Natural killer cell (primary cell): Measurements from ENCODE around the gene DLD. TPM values are rescaled to one million over a fixed set of nuclear protein-coding genes. Genes with fewer than 3 reads are reported as not detected.

Source experiments
- ATAC-seq, 3 donors: fragments of 150-1000 bp in 2 of 3; fragments of 200-7000 bp in 1 of 3; cut with Tn5 transposase; 1 replicate in 1 of 3; 2 replicates in 2 of 3; pipeline ENCODE4 v1.10.0; 2021; ENCODE audit warnings: mild to moderate bottlenecking in 2 of 3, moderate library complexity in 2 of 3
- DNase-seq, 2 donors: peaks; one replicate each; pipeline versions ENCODE4 v3.0.0 to v3.0.0-alpha.2; 2013 to 2021; ENCODE audit warnings: mixed read lengths in 1 of 2
- H3K27ac ChIP-seq: one replicate; pipeline ENCODE4 v1.5.1; 2013; ENCODE audit warnings: mild to moderate bottlenecking, low read length
- H3K27me3 ChIP-seq: one replicate; pipeline ENCODE4 v1.6.1; 2013; ENCODE audit warnings: low read length; ENCODE audit not compliant: control insufficient read depth, insufficient read depth
- H3K36me3 ChIP-seq: one replicate; pipeline ENCODE4 v1.6.1; 2013; ENCODE audit warnings: low read length; ENCODE audit not compliant: control insufficient read depth, insufficient read depth
- H3K4me1 ChIP-seq: one replicate; pipeline ENCODE4 v1.6.1; 2013; ENCODE audit warnings: low read length; ENCODE audit not compliant: control insufficient read depth, insufficient read depth
- H3K4me3 ChIP-seq: one replicate; pipeline ENCODE4 v1.5.1; 2013; ENCODE audit warnings: low read length
- H3K9me3 ChIP-seq: one replicate; pipeline ENCODE4 v1.6.1; 2013; ENCODE audit warnings: low read length; ENCODE audit not compliant: control insufficient read depth, insufficient read depth
- H3K27ac Mint-ChIP-seq, 2 donors: one replicate each; pipeline ENCODE4 v1.8.0; 2022; ENCODE audit warnings: mild to moderate bottlenecking in 2 of 2, mixed read lengths in 2 of 2, moderate library complexity in 1 of 2
- H3K27me3 Mint-ChIP-seq, 2 donors: one replicate each; pipeline ENCODE4 v1.8.0; 2022; ENCODE audit warnings: low read depth in 2 of 2, mixed read lengths in 2 of 2
- H3K36me3 Mint-ChIP-seq: one replicate; pipeline ENCODE4 v1.8.0; 2022; ENCODE audit warnings: mixed read lengths
- H3K4me1 Mint-ChIP-seq, 2 donors: one replicate each; pipeline ENCODE4 v1.8.0; 2022; ENCODE audit warnings: mixed read lengths in 2 of 2
- H3K4me3 Mint-ChIP-seq: one replicate; pipeline ENCODE4 v1.8.0; 2022; ENCODE audit warnings: mild to moderate bottlenecking, moderate library complexity, mixed read lengths
- H3K9me3 Mint-ChIP-seq, 2 donors: one replicate each; pipeline ENCODE4 v1.8.0; 2022; ENCODE audit warnings: mixed read lengths in 2 of 2
- WGBS: methylation state at CpG from one replicate; pipeline ENCODE4 v1.1.7; 2013; ENCODE audit warnings: missing lambda C conversion rate; ENCODE audit not compliant: insufficient coverage; 5-methylcytosine and 5-hydroxymethylcytosine counted together
- intact Hi-C: fragments of 100-400 bp; cut with micrococcal nuclease; formaldehyde crosslinking; loops from one replicate; pipeline ENCODE4 v1.14.2; 2022
- total RNA-seq, 4 donors: library from RNA; stranded (reverse); fragments of 120-200 nt in 1 of 4; gene quantifications; one replicate each; pipeline versions ENCODE4 v1.2.3 to v1.2.4, GENCODE V29; 2013 to 2022
- TF ChIP-seq, protein P1 (sequence below): fragments of 200-600 bp; IDR thresholded peaks from one replicate; pipeline ENCODE4 v1.8.0; 2022; ENCODE audit warnings: antibody characterized with exemption

The DLD gene
- total RNA-seq, 3 donors from 2014 or later (not counting 1 experiment from before 2014, with no cell fraction given), result 72.2 to 81.4 (median 80.9) TPM

DNA sequence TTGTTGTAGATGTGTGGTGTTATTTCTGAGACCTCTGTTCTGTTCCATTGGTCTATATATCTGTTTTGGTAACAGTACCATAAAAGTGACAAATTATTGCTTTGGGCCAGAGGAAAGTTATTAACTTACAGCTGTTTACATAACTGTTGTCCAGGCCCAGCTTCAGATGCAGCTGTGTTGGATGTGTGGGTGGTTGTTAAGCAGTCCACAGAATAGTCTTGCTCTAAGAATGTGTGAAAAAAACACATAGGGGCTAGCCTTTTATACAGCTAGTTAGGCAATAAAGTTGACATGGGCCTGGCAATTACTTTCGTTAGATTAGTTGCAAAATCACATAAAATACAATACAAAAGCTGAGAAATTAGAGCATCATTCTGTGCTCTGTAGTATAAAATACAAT lies 31.9 kb downstream of the DLD start:
- Histone ChIP-seq H3K4me1 (peaks cover 4% of the 10 kb centered on the region), H3K4me3 (no peak overlapping the region), H3K27me3 (no peaks in the 10 kb centered on the region), H3K9me3 (no peaks in the 10 kb centered on the region), H3K36me3 (peaks cover 43% of the 10 kb centered on the region), H3K27ac (no peak overlapping the region)
- Mint-ChIP-seq H3K4me3 (no peak overlapping the region), H3K4me1 (peaks cover 26 to 39% of the 10 kb centered on the region in 2 donors), H3K36me3 (peaks cover 22% of the 10 kb centered on the region), H3K9me3 (no peaks in the 10 kb centered on the region), H3K27me3 (no peaks in the 10 kb centered on the region), H3K27ac (no peak overlapping the region)
- ATAC-seq (no peak), DNase-seq (no peak)
- TF ChIP-seq, protein P1, sequence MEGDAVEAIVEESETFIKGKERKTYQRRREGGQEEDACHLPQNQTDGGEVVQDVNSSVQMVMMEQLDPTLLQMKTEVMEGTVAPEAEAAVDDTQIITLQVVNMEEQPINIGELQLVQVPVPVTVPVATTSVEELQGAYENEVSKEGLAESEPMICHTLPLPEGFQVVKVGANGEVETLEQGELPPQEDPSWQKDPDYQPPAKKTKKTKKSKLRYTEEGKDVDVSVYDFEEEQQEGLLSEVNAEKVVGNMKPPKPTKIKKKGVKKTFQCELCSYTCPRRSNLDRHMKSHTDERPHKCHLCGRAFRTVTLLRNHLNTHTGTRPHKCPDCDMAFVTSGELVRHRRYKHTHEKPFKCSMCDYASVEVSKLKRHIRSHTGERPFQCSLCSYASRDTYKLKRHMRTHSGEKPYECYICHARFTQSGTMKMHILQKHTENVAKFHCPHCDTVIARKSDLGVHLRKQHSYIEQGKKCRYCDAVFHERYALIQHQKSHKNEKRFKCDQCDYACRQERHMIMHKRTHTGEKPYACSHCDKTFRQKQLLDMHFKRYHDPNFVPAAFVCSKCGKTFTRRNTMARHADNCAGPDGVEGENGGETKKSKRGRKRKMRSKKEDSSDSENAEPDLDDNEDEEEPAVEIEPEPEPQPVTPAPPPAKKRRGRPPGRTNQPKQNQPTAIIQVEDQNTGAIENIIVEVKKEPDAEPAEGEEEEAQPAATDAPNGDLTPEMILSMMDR, result no peak
- intact Hi-C loops, result no loop called here
- 60% methylated on average over 1 of the region's 1 CpG for WGBS

DNA sequence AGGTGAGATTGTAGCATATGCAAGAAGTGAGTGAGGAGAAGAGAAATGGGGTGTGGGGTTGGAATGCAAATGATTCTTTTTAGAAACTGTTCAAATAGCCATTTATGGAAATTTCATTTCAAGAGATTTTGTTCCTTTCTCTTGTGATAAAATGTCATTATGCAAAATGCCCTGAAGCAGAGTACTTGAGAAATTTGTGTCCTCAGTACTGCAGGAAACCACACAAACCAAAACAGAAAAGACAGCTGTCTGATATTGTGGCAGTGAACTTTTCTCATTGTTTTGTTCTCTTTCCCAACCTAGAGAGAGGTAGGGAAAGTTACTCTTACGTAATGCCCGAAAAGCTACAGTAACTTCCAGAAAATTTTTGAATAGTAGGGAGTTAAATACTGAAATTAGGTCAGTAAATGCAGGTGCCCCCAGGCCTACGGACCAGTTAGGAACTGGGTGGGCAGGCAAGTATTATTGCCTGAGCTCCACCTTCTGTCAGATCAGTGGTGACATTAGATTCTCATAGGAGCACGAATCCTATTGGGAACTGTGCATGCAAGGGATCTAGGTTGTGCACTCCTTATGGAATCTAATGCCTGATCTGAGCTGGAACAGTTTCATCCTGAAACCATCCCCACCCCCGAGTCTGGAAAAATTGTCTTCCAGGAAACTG lies 34.0 kb downstream of the DLD start:
- Histone ChIP-seq H3K36me3 (peaks cover 28% of the 10 kb centered on the region), H3K9me3 (no peaks in the 10 kb centered on the region), H3K27ac (no peak overlapping the region), H3K27me3 (no peaks in the 10 kb centered on the region), H3K4me3 (no peak overlapping the region), H3K4me1 (peaks cover 4% of the 10 kb centered on the region)
- peaks cover 7% of the 10 kb centered on the region for H3K36me3 Mint-ChIP-seq
- intact Hi-C loops, result no loop called here
- WGBS, result 48% methylated on average over 5 of the region's 5 CpGs
- peak in 1 of 2 donors; percentile 29 for DNase-seq
- H3K4me3 Mint-ChIP-seq, result peak overlapping the region; percentile 43
- no peaks in the 10 kb centered on the region for H3K9me3 Mint-ChIP-seq
- ATAC-seq, result peak in 2 of 3 donors; percentile 48 to 66
- TF ChIP-seq, protein P1, result no peak
- H3K27ac Mint-ChIP-seq, result peak overlapping the region; percentile 12 to 16
- no peaks in the 10 kb centered on the region for H3K27me3 Mint-ChIP-seq
- peaks cover 26 to 39% of the 10 kb centered on the region in 2 donors for H3K4me1 Mint-ChIP-seq

DNA sequence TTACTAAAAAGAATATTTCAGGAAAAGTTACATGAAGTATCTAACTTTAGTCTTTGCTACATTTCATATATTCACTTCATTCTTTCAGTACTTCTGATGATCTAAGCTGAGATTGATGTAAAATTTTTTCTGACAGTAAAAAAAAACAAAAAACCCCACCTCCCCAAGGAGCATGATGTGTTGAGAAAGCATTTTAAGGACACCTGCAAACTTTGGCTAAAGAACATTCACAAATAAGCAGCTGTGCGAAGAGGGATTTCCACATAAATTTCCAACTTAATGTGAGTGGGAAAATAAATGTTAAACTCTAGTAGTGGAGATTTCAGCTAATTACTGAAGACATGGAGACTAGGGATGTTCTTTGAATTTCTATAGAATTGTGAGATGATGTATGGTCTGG lies 35.5 kb downstream of the DLD start:
- TF ChIP-seq, protein P1, result no peak
- Mint-ChIP-seq H3K36me3 (no peaks in the 10 kb centered on the region), H3K27ac (peak overlapping the region in 1 of 2 donors; percentile 16), H3K4me1 (peaks cover 19 to 33% of the 10 kb centered on the region in 2 donors), H3K9me3 (no peaks in the 10 kb centered on the region), H3K27me3 (no peaks in the 10 kb centered on the region), H3K4me3 (no peak overlapping the region)
- peaks cover 18% of the 10 kb centered on the region for H3K36me3 ChIP-seq
- no peak overlapping the region for H3K4me3 ChIP-seq
- WGBS, result 100% methylated on average over 1 of the region's 1 CpG
- H3K9me3 ChIP-seq, result no peaks in the 10 kb centered on the region
- no peak for ATAC-seq
- no peak overlapping the region for H3K27ac ChIP-seq
- H3K27me3 ChIP-seq, result no peaks in the 10 kb centered on the region
- intact Hi-C loops, result no loop called here
- DNase-seq, result no peak
- peaks cover 4% of the 10 kb centered on the region for H3K4me1 ChIP-seq
